Muscle layer of duodenum (tissue), 2 donors: ENCODE data around the gene DENND1C.

Experiments
- H3K27ac ChIP-seq: one replicate; pipeline ENCODE4 v1.7.0; 2013; ENCODE audit warnings: mild to moderate bottlenecking, low read length
- H3K27me3 ChIP-seq: one replicate; pipeline ENCODE4 v1.7.0; 2013; ENCODE audit warnings: low read depth, mild to moderate bottlenecking, control low read depth, low read length
- H3K36me3 ChIP-seq, 2 donors: one replicate each; pipeline ENCODE4 v1.7.0; 2013; ENCODE audit warnings: low read length in 2 of 2, control low read depth in 1 of 2, mild to moderate bottlenecking in 1 of 2; ENCODE audit not compliant: insufficient read depth in 2 of 2, control insufficient read depth in 1 of 2
- H3K4me1 ChIP-seq, 2 donors: one replicate each; pipeline ENCODE4 v1.7.0; 2013; ENCODE audit warnings: low read length in 2 of 2, mild to moderate bottlenecking in 2 of 2, control low read depth in 1 of 2, moderate library complexity in 1 of 2; ENCODE audit not compliant: insufficient read depth in 2 of 2, control insufficient read depth in 1 of 2
- H3K4me3 ChIP-seq, 2 donors: one replicate each; pipeline ENCODE4 v1.7.0; 2013; ENCODE audit warnings: low read length in 2 of 2, low read depth in 1 of 2, mild to moderate bottlenecking in 1 of 2
- H3K9me3 ChIP-seq, 2 donors: one replicate each; pipeline ENCODE4 v1.7.0; 2013; ENCODE audit warnings: low read length in 2 of 2, control low read depth in 1 of 2, mild to moderate bottlenecking in 1 of 2; ENCODE audit not compliant: control insufficient read depth in 1 of 2
- donor health status: healthy.

Gene DENND1C

GRCh38 chr19:6458695-6459261, 22.8 kb downstream of the DENND1C start:
- no peak overlapping the region for H3K27ac ChIP-seq
- peaks cover 0 to 15% of the 10 kb centered on the region in 2 donors for H3K4me1 ChIP-seq
- peaks cover 0 to 11% of the 10 kb centered on the region in 2 donors for H3K9me3 ChIP-seq
- H3K4me3 ChIP-seq: peak overlapping the region; percentile 53 to 84
- peaks cover 5 to 30% of the 10 kb centered on the region in 2 donors for H3K36me3 ChIP-seq
- peaks cover under 1% of the 10 kb centered on the region for H3K27me3 ChIP-seq

DNA sequence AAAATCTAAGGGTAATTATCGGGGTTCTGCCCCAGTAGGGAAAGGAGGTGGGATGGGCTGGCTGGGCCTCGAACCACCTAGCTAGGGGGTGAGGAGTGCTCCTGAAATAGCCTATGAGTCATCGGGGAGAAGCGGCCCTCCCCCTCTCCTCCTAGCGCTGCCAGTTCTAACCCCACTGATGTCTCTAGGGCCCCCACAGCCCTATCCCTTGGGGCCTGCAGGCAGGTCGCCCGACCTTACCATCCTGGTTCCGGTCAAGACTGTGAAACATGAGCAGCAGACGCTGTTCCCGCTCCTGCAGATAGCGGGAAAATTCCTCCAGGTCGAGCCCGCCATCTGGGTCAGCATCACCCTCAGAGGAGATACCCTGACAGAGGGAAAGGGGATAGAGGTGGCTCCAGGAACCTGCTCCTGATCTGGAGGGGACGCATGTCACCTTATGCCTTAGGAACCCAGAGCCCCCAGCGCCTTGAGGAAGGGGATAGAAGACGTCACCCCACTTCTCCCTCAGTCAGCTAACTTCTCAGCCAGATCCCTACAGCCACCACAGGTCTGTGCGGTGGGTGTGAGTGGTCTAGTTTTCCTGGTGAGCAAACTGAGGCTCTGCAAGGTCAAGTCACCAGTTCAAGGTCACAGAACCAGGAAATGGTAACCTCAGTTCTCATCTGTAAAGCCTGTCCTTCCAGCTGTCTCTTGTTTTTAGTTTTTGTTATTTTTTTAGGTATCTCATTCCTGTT, 23.5 kb downstream of the DENND1C start:
- peaks cover 6 to 36% of the 10 kb centered on the region in 2 donors for H3K36me3 ChIP-seq
- H3K4me3 ChIP-seq: peak overlapping the region; percentile 53 to 84
- peaks cover 0 to 15% of the 10 kb centered on the region in 2 donors for H3K4me1 ChIP-seq
- peaks cover 0 to 15% of the 10 kb centered on the region in 2 donors for H3K9me3 ChIP-seq
- no peak overlapping the region for H3K27ac ChIP-seq
- no peaks in the 10 kb centered on the region for H3K27me3 ChIP-seq

GRCh38 chr19:6455924-6456323, 25.7 kb downstream of the DENND1C start:
- H3K36me3 ChIP-seq: peaks cover 6 to 55% of the 10 kb centered on the region in 2 donors
- no peaks in the 10 kb centered on the region for H3K27me3 ChIP-seq

GRCh38 chr19:6453951-6454565, 27.5 kb downstream of the DENND1C start:
- Histone ChIP-seq H3K9me3 (peaks cover 0 to 15% of the 10 kb centered on the region in 2 donors), H3K4me1 (peaks cover 0 to 12% of the 10 kb centered on the region in 2 donors), H3K27ac (no peak overlapping the region), H3K27me3 (no peaks in the 10 kb centered on the region), H3K4me3 (peak overlapping the region in 1 of 2 donors; percentile 25), H3K36me3 (peaks cover 6 to 63% of the 10 kb centered on the region in 2 donors)

More at GRCh38 chr19:6455924-6456323, 25.7 kb downstream of the DENND1C start:
- no peak overlapping the region for H3K4me3 ChIP-seq
- peaks cover 0 to 15% of the 10 kb centered on the region in 2 donors for H3K4me1 ChIP-seq
- H3K9me3 ChIP-seq: peaks cover 0 to 15% of the 10 kb centered on the region in 2 donors
- H3K27ac ChIP-seq: no peak overlapping the region

DNA sequence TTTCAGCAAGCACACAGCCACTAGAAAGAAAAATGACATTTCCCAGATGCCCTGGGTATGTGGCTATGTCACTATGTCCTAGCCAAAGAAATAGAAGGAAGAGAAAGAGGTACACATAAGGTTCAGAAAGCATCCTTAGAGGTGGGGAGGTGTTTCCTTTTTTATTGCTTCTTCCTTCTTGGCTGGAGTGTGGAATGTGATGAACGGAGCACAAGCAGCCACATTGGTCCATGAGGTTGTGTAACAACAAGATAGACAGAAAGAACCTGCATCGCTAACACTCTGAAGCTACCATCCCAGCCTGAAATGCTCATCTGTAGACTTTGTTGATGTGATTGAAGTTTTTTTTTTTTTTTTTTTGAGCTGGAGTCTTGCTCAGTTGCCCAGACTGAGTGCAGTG, 28.7 kb downstream of the DENND1C start:
- H3K9me3 ChIP-seq: peaks cover 0 to 15% of the 10 kb centered on the region in 2 donors
- H3K4me1 ChIP-seq: peaks cover 0 to under 1% of the 10 kb centered on the region in 2 donors
- H3K27ac ChIP-seq: no peak overlapping the region
- H3K36me3 ChIP-seq: peaks cover 6 to 67% of the 10 kb centered on the region in 2 donors
- H3K4me3 ChIP-seq: no peak overlapping the region
- H3K27me3 ChIP-seq: no peaks in the 10 kb centered on the region

GRCh38 chr19:6452223-6452614, 29.4 kb downstream of the DENND1C start:
- no peak overlapping the region for H3K27ac ChIP-seq
- H3K27me3 ChIP-seq: no peaks in the 10 kb centered on the region
- H3K36me3 ChIP-seq: peaks cover 6 to 67% of the 10 kb centered on the region in 2 donors

GRCh38 chr19:6451583-6452222, 29.9 kb downstream of the DENND1C start:
- H3K4me3 ChIP-seq: no peak overlapping the region
- peaks cover 6 to 69% of the 10 kb centered on the region in 2 donors for H3K36me3 ChIP-seq
- H3K27me3 ChIP-seq: no peaks in the 10 kb centered on the region
- no peaks in the 10 kb centered on the region for H3K4me1 ChIP-seq
- peaks cover 0 to 18% of the 10 kb centered on the region in 2 donors for H3K9me3 ChIP-seq
- no peak overlapping the region for H3K27ac ChIP-seq

More at GRCh38 chr19:6452223-6452614, 29.4 kb downstream of the DENND1C start:
- Histone ChIP-seq H3K4me3 (no peak overlapping the region), H3K4me1 (no peaks in the 10 kb centered on the region), H3K9me3 (peaks cover 0 to 15% of the 10 kb centered on the region in 2 donors)

- Histone ChIP-seq H3K4me1 (no peaks in the 10 kb centered on the region), H3K9me3 (peaks cover 0 to 23% of the 10 kb centered on the region in 2 donors), H3K27me3 (no peaks in the 10 kb centered on the region), H3K27ac (no peak overlapping the region), H3K36me3 (peaks cover 6 to 71% of the 10 kb centered on the region in 2 donors), H3K4me3 (no peak overlapping the region)
These were observed 31.4 kb downstream of the DENND1C start for GRCh38 chr19:6450166-6450565.

DNA sequence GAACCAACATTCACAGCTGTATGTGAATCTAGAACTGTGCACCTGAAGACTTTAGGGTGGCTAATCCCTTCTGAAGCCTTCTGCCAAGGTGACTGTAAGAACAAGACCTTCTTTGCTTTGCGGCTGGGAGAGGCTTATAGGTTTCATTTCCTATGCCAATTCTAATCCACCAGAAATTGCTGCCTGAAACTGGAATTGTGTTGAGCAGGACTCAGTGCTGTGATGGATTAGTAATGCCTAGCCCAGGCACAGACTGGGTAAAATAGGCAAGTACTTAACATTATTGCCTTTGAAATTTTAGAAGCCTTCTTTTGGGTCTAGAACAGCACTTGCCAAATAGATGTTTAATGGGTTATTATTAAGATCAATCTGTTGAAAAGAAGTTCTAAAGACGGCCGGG, 33.5 kb downstream of the DENND1C start:
- H3K27me3 ChIP-seq: no peaks in the 10 kb centered on the region
- no peak overlapping the region for H3K27ac ChIP-seq
- peaks cover 0 to 8% of the 10 kb centered on the region in 2 donors for H3K9me3 ChIP-seq
- no peaks in the 10 kb centered on the region for H3K4me1 ChIP-seq
- H3K4me3 ChIP-seq: no peak overlapping the region
- H3K36me3 ChIP-seq: peaks cover 0 to 62% of the 10 kb centered on the region in 2 donors

GRCh38 chr19:6446452-6446851, 35.1 kb downstream of the DENND1C start:
- Histone ChIP-seq H3K27ac (no peak overlapping the region), H3K36me3 (peaks cover 0 to 46% of the 10 kb centered on the region in 2 donors), H3K27me3 (no peaks in the 10 kb centered on the region), H3K9me3 (peaks cover 0 to 8% of the 10 kb centered on the region in 2 donors), H3K4me3 (no peak overlapping the region), H3K4me1 (no peaks in the 10 kb centered on the region)

- Histone ChIP-seq H3K27ac (no peak overlapping the region), H3K4me1 (no peaks in the 10 kb centered on the region), H3K9me3 (peaks cover 0 to 8% of the 10 kb centered on the region in 2 donors), H3K4me3 (no peak overlapping the region), H3K36me3 (peaks cover 0 to 36% of the 10 kb centered on the region in 2 donors), H3K27me3 (no peaks in the 10 kb centered on the region)
These were observed 37.6 kb downstream of the DENND1C start for GRCh38 chr19:6443986-6444385.
